SJCRH30 (cell line): ENCODE results near the gene TUBB8B. TPM values are rescaled to one million over a fixed set of nuclear protein-coding genes. Genes with fewer than 3 reads are reported as not detected.
"Not testable (repeated sequence)": the region's sequence is repeated elsewhere in the genome, so short reads cannot be mapped to it uniquely, and the experiment has no call there.

ENCODE experiments used
- DNase-seq, 2 experiments: peaks; one replicate each; pipeline ENCODE4 v3.0.0-alpha.2; 2015 to 2020
- H3K27ac ChIP-seq: fragments of 250-450 bp; sonication (Bioruptor Pico); 2 replicates; pipeline ENCODE4 v1.5.1; 2020; ENCODE audit warnings: mild to moderate bottlenecking, moderate library complexity
- H3K27me3 ChIP-seq: fragments of 250-450 bp; sonication (Bioruptor Pico); 2 replicates; pipeline ENCODE4 v1.5.1; 2020; ENCODE audit warnings: mild to moderate bottlenecking, moderate library complexity
- H3K36me3 ChIP-seq: fragments of 250-450 bp; sonication (Bioruptor Pico); 2 replicates; pipeline ENCODE4 v1.5.1; 2020; ENCODE audit warnings: mild to moderate bottlenecking, moderate library complexity
- H3K4me1 ChIP-seq: fragments of 250-450 bp; sonication (Bioruptor Pico); 2 replicates; pipeline ENCODE4 v1.5.1; 2020; ENCODE audit warnings: mild to moderate bottlenecking, moderate library complexity
- H3K4me3 ChIP-seq: fragments of 250-450 bp; sonication (Bioruptor Pico); 2 replicates; pipeline ENCODE4 v1.5.1; 2020; ENCODE audit warnings: mild to moderate bottlenecking, moderate library complexity
- H3K9me3 ChIP-seq: fragments of 250-450 bp; sonication (Bioruptor Pico); replicated peaks from 2 replicates; pipeline ENCODE4 v1.5.1; 2020; ENCODE audit warnings: mild to moderate bottlenecking, moderate library complexity
- total RNA-seq: library from RNA; depleted of rRNA; stranded (reverse); fragments of >200 nt; shearing (Covaris generic); gene quantifications from 2 replicates; pipeline ENCODE4 v1.2.3, GENCODE V29; 2014; rRNA removed

Gene TUBB8B
- total RNA-seq: not detected in 2 replicates

GRCh38 chr18:49176-49665 lies at the start of gene TUBB8B:
TUBB8B (minus strand) TSS chr18:49615; CDS start chr18:49557, 58 bp downstream.
- H3K9me3 ChIP-seq, DNase-seq, H3K27me3 ChIP-seq, H3K36me3 ChIP-seq, H3K27ac ChIP-seq, H3K4me3 ChIP-seq, H3K4me1 ChIP-seq: not testable (repeated sequence)

GRCh38 chr18:97252-97914 lies 48.0 kb upstream of the TUBB8B start:
- not testable (repeated sequence) for DNase-seq, H3K27me3 ChIP-seq, H3K4me1 ChIP-seq, H3K9me3 ChIP-seq, H3K4me3 ChIP-seq, H3K36me3 ChIP-seq, H3K27ac ChIP-seq

GRCh38 chr18:96767-97131 lies 47.3 kb upstream of the TUBB8B start:
- H3K27me3 ChIP-seq, H3K36me3 ChIP-seq, H3K9me3 ChIP-seq, H3K4me1 ChIP-seq, H3K27ac ChIP-seq, H3K4me3 ChIP-seq, DNase-seq: not testable (repeated sequence)

- H3K27me3 ChIP-seq, H3K4me3 ChIP-seq, H3K27ac ChIP-seq, H3K4me1 ChIP-seq, H3K9me3 ChIP-seq, H3K36me3 ChIP-seq, DNase-seq: not testable (repeated sequence)
Measured at GRCh38 chr18:96101-96766, 46.8 kb upstream of the TUBB8B start.

- DNase-seq, H3K27ac ChIP-seq, H3K9me3 ChIP-seq, H3K27me3 ChIP-seq, H3K4me1 ChIP-seq, H3K4me3 ChIP-seq, H3K36me3 ChIP-seq: not testable (repeated sequence)
Measured at GRCh38 chr18:95580-95979, 46.2 kb upstream of the TUBB8B start.

- not testable (repeated sequence) for H3K27ac ChIP-seq, H3K4me1 ChIP-seq, H3K36me3 ChIP-seq, H3K27me3 ChIP-seq, H3K4me3 ChIP-seq, DNase-seq, H3K9me3 ChIP-seq
Measured at GRCh38 chr18:93897-94408, 44.5 kb upstream of the TUBB8B start.

GRCh38 chr18:91561-91960 lies 42.1 kb upstream of the TUBB8B start:
- not testable (repeated sequence) for DNase-seq, H3K27ac ChIP-seq

GRCh38 chr18:90396-91193 lies 41.2 kb upstream of the TUBB8B start:
- H3K27me3 ChIP-seq, H3K27ac ChIP-seq, H3K36me3 ChIP-seq, H3K4me3 ChIP-seq, DNase-seq, H3K4me1 ChIP-seq, H3K9me3 ChIP-seq: not testable (repeated sequence)

More at GRCh38 chr18:91561-91960, 42.1 kb upstream of the TUBB8B start:
- H3K4me3 ChIP-seq, H3K4me1 ChIP-seq, H3K36me3 ChIP-seq, H3K9me3 ChIP-seq, H3K27me3 ChIP-seq: not testable (repeated sequence)

GRCh38 chr18:89124-89523 lies 39.7 kb upstream of the TUBB8B start:
- not testable (repeated sequence) for H3K9me3 ChIP-seq, H3K4me3 ChIP-seq, H3K36me3 ChIP-seq, H3K27me3 ChIP-seq, DNase-seq, H3K27ac ChIP-seq, H3K4me1 ChIP-seq

- not testable (repeated sequence) for H3K4me1 ChIP-seq, H3K27ac ChIP-seq, H3K36me3 ChIP-seq, H3K4me3 ChIP-seq, H3K27me3 ChIP-seq, H3K9me3 ChIP-seq, DNase-seq
Measured at GRCh38 chr18:84801-85200, 35.4 kb upstream of the TUBB8B start.

- H3K36me3 ChIP-seq, H3K4me1 ChIP-seq, H3K4me3 ChIP-seq, DNase-seq, H3K27me3 ChIP-seq, H3K9me3 ChIP-seq, H3K27ac ChIP-seq: not testable (repeated sequence)
Measured at GRCh38 chr18:82626-83209, 33.3 kb upstream of the TUBB8B start.

- H3K9me3 ChIP-seq, H3K36me3 ChIP-seq, H3K4me1 ChIP-seq, DNase-seq, H3K27ac ChIP-seq, H3K4me3 ChIP-seq, H3K27me3 ChIP-seq: not testable (repeated sequence)
Measured at GRCh38 chr18:80881-81280, 31.5 kb upstream of the TUBB8B start.

GRCh38 chr18:80202-80601 lies 30.8 kb upstream of the TUBB8B start:
- H3K4me1 ChIP-seq, H3K27me3 ChIP-seq, H3K27ac ChIP-seq, DNase-seq, H3K36me3 ChIP-seq, H3K9me3 ChIP-seq, H3K4me3 ChIP-seq: not testable (repeated sequence)

GRCh38 chr18:75525-76160 lies 26.2 kb upstream of the TUBB8B start:
- H3K27me3 ChIP-seq, H3K27ac ChIP-seq, H3K4me3 ChIP-seq, DNase-seq, H3K4me1 ChIP-seq, H3K9me3 ChIP-seq, H3K36me3 ChIP-seq: not testable (repeated sequence)
